ENCODE results near the gene FAM120AOS. TPM values are rescaled to one million over a fixed set of nuclear protein-coding genes. Genes with fewer than 3 reads are reported as not detected.

The FAM120AOS gene
- total and polyA plus RNA-seq, 12 donors, result 26.2 to 62.6 (median 46.6) TPM

GRCh38 chr9:93463638-93464248 lies 10.4 kb upstream of the FAM120AOS start:
- 87 to 93% (median 90%) methylated on average over 4 of the region's 4 CpGs for WGBS, 4 donors
- TF ChIP-seq CTCF (IDR thresholded peaks at IDR 0.05) (no peak), POLR2A (IDR thresholded peaks at IDR 0.05) (no peak)
- Histone ChIP-seq H3K4me3 (no peak overlapping the region), H3K4me1 (replicated peaks in 1 of 2) (peaks cover 33 to 78% of the 10 kb centered on the region in 2 donors), H3K27ac (no peak overlapping the region), H3K36me3 (replicated peaks in 1 of 2) (no peaks in the 10 kb centered on the region), H3K27me3 (no peaks in the 10 kb centered on the region), H3K9me3 (replicated peaks in 1 of 3) (no peaks in the 10 kb centered on the region)
- intact Hi-C loops (cut with DNase I), result no loop called here
- DNase-seq, result no peak

DNA sequence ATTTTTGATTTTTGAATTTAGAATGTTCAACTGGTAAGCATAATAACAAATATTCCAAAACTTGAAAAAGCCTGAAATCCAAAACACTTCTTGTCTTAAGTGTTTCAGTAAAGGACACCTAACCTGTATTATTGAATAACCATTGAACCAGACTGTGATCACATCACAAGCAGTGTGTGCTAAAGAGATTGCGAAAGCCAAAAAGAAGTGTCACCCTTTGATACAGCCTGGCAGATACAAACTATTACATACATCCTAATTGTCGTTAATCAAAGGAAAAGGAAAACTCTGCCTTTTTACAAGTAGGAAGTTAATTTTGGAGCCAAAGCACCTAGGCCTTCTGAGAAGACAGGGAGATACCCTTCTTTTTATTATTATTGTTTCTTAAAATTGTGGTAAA lies 8.4 kb upstream of the FAM120AOS start:
- H3K4me3 ChIP-seq, result no peak overlapping the region
- no peaks in the 10 kb centered on the region for H3K27me3 ChIP-seq
- no peaks in the 10 kb centered on the region for H3K9me3 ChIP-seq (replicated peaks in 1 of 3)
- 75 to 87% (median 78%) methylated on average over 2 of the region's 2 CpGs for WGBS, 4 donors
- H3K36me3 ChIP-seq (replicated peaks in 1 of 2), result no peaks in the 10 kb centered on the region
- no peak for DNase-seq
- H3K4me1 ChIP-seq (replicated peaks in 1 of 2), result peaks cover 34 to 77% of the 10 kb centered on the region in 2 donors
- TF ChIP-seq CTCF (IDR thresholded peaks at IDR 0.05), result no peak
- TF ChIP-seq POLR2A (IDR thresholded peaks at IDR 0.05), result no peak
- no peak overlapping the region for H3K27ac ChIP-seq
- intact Hi-C loops (cut with DNase I), result no loop called here

- intact Hi-C loops (cut with DNase I), result no loop called here
- H3K4me1 ChIP-seq (replicated peaks in 1 of 2), result peaks cover 29 to 77% of the 10 kb centered on the region in 2 donors
- H3K36me3 ChIP-seq (replicated peaks in 1 of 2), result no peaks in the 10 kb centered on the region
- no peak for DNase-seq
- 93 to 97% (median 95%) methylated on average over 1 of the region's 1 CpG for WGBS, 4 donors
- H3K9me3 ChIP-seq (replicated peaks in 1 of 3), result no peaks in the 10 kb centered on the region
- no peak for TF ChIP-seq CTCF (IDR thresholded peaks at IDR 0.05)
- no peak for TF ChIP-seq POLR2A (IDR thresholded peaks at IDR 0.05)
- no peaks in the 10 kb centered on the region for H3K27me3 ChIP-seq
- no peak overlapping the region for H3K27ac ChIP-seq
- H3K4me3 ChIP-seq, result no peak overlapping the region
Observed at GRCh38 chr9:93461414-93461743, 8.0 kb upstream of the FAM120AOS start.

DNA sequence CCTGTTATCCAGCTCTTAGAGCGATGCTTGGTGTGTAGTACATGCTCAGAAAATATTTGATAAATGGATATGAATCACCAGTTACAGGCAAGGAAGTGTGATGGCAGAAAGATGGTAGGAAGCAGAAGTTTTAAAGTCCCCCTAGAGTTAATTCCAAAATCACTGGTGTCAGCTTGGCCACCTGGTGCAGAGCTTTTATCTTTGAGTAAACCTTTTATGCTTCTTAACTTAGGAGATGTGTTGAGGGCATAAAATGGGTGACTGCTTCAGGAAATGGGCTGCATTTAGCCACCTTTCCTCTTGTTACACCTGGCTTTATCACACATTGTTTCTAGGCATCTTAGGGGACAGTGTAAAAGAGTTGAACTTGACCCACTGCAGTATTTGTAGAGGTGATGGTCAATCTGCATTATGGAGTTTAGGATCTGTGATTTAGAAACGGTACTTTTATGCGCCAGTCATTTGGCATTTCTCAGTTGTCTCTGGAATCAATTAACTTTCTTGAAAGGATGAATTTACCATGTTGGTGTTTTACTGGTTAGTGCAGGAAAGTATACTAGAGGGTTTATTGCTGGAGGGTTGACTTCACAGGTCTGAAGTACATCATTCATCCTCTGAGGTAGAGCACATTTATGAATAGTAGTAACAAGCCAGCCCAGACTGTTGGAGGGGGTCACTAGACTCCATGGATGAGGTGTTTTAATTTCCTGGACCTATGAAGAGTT lies 7.5 kb upstream of the FAM120AOS start:
- 77 to 84% (median 79%) methylated on average over 3 of the region's 3 CpGs for WGBS, 4 donors
- Histone ChIP-seq H3K36me3 (replicated peaks in 1 of 2) (no peaks in the 10 kb centered on the region), H3K4me3 (no peak overlapping the region), H3K9me3 (replicated peaks in 1 of 3) (no peaks in the 10 kb centered on the region), H3K27ac (peak overlapping the region in 2 of 5 donors; percentile 3 to 4), H3K27me3 (no peaks in the 10 kb centered on the region), H3K4me1 (replicated peaks in 1 of 2) (peaks cover 25 to 77% of the 10 kb centered on the region in 2 donors)
- no peak for DNase-seq
- intact Hi-C loops (cut with DNase I), result no loop called here
- TF ChIP-seq POLR2A (IDR thresholded peaks at IDR 0.05) (no peak), CTCF (IDR thresholded peaks at IDR 0.05) (no peak)
